KMS-11 (cell line): ENCODE measurements around the gene PRELID3B.

Experiments used
- H2AFZ ChIP-seq: fragments of 200-600 bp; sonication (generic); 2 replicates; pipeline ENCODE4 v1.6.1; 2016; ENCODE audit warnings: antibody characterized with exemption, mixed run types, low read depth
- H3K27ac ChIP-seq: fragments of 200-600 bp; sonication (generic); 2 replicates; pipeline ENCODE4 v1.6.1; 2016; ENCODE audit warnings: mild to moderate bottlenecking, mixed run types
- H3K27me3 ChIP-seq: fragments of 200-600 bp; sonication (generic); 2 replicates; pipeline ENCODE4 v1.6.1; 2017; ENCODE audit warnings: mild to moderate bottlenecking, low read depth, mixed run types, moderate library complexity; ENCODE audit not compliant: insufficient read depth
- H3K36me3 ChIP-seq: fragments of 200-600 bp; sonication (generic); 2 replicates; pipeline ENCODE4 v1.6.1; 2017; ENCODE audit warnings: mild to moderate bottlenecking, mixed run types; ENCODE audit not compliant: insufficient read depth
- H3K4me1 ChIP-seq: fragments of 200-600 bp; sonication (generic); 2 replicates; pipeline ENCODE4 v1.6.1; 2016; ENCODE audit warnings: mild to moderate bottlenecking, low read depth, mixed run types; ENCODE audit not compliant: poor library complexity, severe bottlenecking
- H3K4me2 ChIP-seq: fragments of 200-600 bp; sonication (generic); 2 replicates; pipeline ENCODE4 v1.7.0; 2016; ENCODE audit warnings: mild to moderate bottlenecking, mixed run types
- H3K4me3 ChIP-seq: fragments of 200-600 bp; sonication (generic); IDR thresholded peaks from 2 replicates; pipeline ENCODE4 v1.6.1; 2017; ENCODE audit warnings: low read depth, low read length, mixed read lengths; ENCODE audit not compliant: insufficient read depth
- H3K79me2 ChIP-seq: fragments of 200-600 bp; sonication (generic); 2 replicates; pipeline ENCODE4 v1.6.1; 2016; ENCODE audit warnings: low read depth, mixed run types; ENCODE audit not compliant: insufficient read depth
- H3K9ac ChIP-seq: fragments of 200-600 bp; sonication (generic); 2 replicates; pipeline ENCODE4 v1.6.1; 2016; ENCODE audit warnings: mild to moderate bottlenecking, mixed run types
- H4K20me1 ChIP-seq: fragments of 200-600 bp; sonication (generic); 2 replicates; pipeline ENCODE4 v1.6.1; 2016; ENCODE audit warnings: mild to moderate bottlenecking, mixed run types; ENCODE audit not compliant: insufficient read depth
- TF ChIP-seq, protein P1 (sequence below): fragments of 200-600 bp; sonication (generic); conservative IDR thresholded peaks from 2 replicates; pipeline ENCODE4 v1.6.1; 2017; ENCODE audit warnings: low read depth, mild to moderate bottlenecking, antibody characterized with exemption, low read length, moderate library complexity, mixed read lengths

Gene PRELID3B

DNA sequence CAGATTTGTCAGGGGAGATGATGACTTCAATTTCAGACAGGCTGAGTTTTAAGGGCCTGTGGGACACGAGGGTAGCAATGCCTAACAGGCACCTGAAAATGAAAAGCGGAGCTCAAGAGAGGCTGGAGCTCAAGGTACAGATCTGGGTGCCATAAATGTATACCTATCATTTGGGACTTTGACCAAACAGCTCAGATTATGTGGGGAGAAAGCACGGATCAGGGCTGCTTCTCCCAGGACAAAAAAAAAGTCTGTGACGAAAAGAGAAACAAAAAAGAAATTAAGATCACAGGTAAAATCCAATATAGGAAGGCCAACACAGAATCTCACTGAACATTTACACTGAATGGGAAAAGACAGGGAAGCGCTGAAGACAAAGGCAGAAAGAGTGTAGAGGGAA lies 1.9 kb downstream of the PRELID3B start:
- H3K27me3 ChIP-seq, result no peaks in the 10 kb centered on the region
- TF ChIP-seq, protein P1, sequence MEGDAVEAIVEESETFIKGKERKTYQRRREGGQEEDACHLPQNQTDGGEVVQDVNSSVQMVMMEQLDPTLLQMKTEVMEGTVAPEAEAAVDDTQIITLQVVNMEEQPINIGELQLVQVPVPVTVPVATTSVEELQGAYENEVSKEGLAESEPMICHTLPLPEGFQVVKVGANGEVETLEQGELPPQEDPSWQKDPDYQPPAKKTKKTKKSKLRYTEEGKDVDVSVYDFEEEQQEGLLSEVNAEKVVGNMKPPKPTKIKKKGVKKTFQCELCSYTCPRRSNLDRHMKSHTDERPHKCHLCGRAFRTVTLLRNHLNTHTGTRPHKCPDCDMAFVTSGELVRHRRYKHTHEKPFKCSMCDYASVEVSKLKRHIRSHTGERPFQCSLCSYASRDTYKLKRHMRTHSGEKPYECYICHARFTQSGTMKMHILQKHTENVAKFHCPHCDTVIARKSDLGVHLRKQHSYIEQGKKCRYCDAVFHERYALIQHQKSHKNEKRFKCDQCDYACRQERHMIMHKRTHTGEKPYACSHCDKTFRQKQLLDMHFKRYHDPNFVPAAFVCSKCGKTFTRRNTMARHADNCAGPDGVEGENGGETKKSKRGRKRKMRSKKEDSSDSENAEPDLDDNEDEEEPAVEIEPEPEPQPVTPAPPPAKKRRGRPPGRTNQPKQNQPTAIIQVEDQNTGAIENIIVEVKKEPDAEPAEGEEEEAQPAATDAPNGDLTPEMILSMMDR, result no peak
- no peak overlapping the region for H3K9ac ChIP-seq
- no peak overlapping the region for H3K4me3 ChIP-seq
- H3K27ac ChIP-seq, result no peak overlapping the region
- peaks cover 39% of the 10 kb centered on the region for H3K4me1 ChIP-seq
- H4K20me1 ChIP-seq, result no peaks in the 10 kb centered on the region
- H3K36me3 ChIP-seq, result peaks cover 25% of the 10 kb centered on the region; the same call in 1 of the 2 replicates
- H3K79me2 ChIP-seq, result peaks cover 62% of the 10 kb centered on the region
- no peak overlapping the region for H2AFZ ChIP-seq
- peak overlapping the region; percentile 19; the same call in 1 of the 2 replicates for H3K4me2 ChIP-seq

GRCh38 chr20:59039233-59039632 lies 3.4 kb downstream of the PRELID3B start:
- peaks cover 29% of the 10 kb centered on the region; the same call in 1 of the 2 replicates for H3K36me3 ChIP-seq
- TF ChIP-seq, protein P1, result no peak
- H3K9ac ChIP-seq, result no peak overlapping the region
- H4K20me1 ChIP-seq, result no peaks in the 10 kb centered on the region
- no peak overlapping the region for H3K27ac ChIP-seq
- no peak overlapping the region for H2AFZ ChIP-seq
- no peaks in the 10 kb centered on the region for H3K27me3 ChIP-seq
- peaks cover 62% of the 10 kb centered on the region for H3K79me2 ChIP-seq
- peaks cover 43% of the 10 kb centered on the region for H3K4me1 ChIP-seq
- no peak overlapping the region for H3K4me3 ChIP-seq
- H3K4me2 ChIP-seq, result no peak overlapping the region

- Histone ChIP-seq H2AFZ (no peak overlapping the region), H3K36me3 (peaks cover 29% of the 10 kb centered on the region; the same call in 1 of the 2 replicates), H3K27me3 (no peaks in the 10 kb centered on the region), H3K9ac (no peak overlapping the region), H3K4me1 (peaks cover 54% of the 10 kb centered on the region), H3K4me3 (no peak overlapping the region), H4K20me1 (no peaks in the 10 kb centered on the region), H3K4me2 (no peak overlapping the region), H3K79me2 (peaks cover 60% of the 10 kb centered on the region), H3K27ac (no peak overlapping the region)
- TF ChIP-seq, protein P1, result no peak
Observed at GRCh38 chr20:59037386-59037785, 5.2 kb downstream of the PRELID3B start.

DNA sequence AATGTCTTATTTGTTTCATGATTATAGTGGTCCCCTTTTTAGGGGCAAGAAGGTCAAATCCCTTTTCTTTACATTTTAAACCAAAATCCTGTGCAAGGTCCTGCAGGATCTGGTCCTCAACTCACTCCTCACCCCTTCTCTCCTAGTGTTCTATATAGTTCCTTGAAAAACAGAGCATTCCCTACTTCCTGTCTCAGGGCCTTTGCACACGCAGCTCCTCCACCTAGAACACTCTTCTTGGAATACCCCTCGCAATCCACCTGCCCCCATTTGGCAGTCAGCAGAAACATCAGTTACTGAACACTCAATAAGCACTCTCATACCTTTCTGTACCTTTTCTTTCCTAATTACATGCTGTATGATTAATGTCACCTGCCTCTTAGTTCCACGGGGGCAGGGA lies 7.2 kb downstream of the PRELID3B start:
- Histone ChIP-seq H3K36me3 (peaks cover 29% of the 10 kb centered on the region; the same call in 1 of the 2 replicates), H3K27me3 (no peaks in the 10 kb centered on the region), H2AFZ (no peak overlapping the region), H3K79me2 (peaks cover 56% of the 10 kb centered on the region), H4K20me1 (no peaks in the 10 kb centered on the region), H3K4me1 (peaks cover 46% of the 10 kb centered on the region), H3K27ac (no peak overlapping the region), H3K9ac (no peak overlapping the region), H3K4me2 (no peak overlapping the region), H3K4me3 (no peak overlapping the region)
- TF ChIP-seq, protein P1, result no peak
